ENCODE results near the gene GBX1. TPM values are rescaled to one million over a fixed set of nuclear protein-coding genes. Genes with fewer than 3 reads are reported as not detected.

Gene GBX1
- total RNA-seq, 2 donors from 2014 or later = not detected

DNA sequence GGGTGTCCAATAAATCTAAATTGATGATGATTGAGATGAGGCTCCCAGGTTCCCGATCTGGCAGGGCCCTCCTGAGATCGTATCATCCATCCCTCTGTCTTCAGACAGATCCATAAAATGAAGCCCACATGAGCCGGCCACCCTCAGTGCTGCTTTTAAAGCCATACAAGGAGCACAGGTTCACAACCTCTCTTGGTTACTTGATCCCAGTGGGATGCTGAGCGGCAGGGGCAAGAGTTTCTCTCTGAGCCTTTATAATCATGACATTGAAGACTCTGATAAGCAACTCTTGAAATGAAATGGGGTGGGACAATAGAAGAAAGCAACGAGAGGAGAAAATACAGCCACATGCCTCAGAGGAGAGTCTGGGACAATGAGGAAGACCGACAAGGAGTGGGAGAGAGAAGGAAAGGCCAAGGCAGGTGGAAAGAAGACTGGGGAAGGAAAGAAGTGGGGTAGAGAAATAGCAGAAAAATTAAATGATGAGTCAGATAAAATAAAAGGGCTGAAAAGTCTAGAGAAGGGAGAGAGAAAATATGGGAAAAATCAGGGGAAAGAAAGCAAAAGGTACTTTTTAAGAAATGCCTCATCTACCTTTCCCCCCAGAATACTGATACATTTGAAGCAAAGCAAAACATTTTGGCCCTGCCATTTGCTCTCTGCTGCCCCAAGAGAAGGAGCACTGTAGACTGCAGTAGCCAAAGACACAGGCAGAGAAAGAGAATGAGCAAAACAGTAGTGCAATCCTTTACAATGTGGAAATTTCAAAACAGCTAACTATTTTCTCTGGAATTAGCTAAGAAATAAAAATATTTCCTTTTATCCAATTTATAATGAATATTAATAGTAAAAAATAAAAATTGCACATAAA is 14.6 kb downstream of the GBX1 start:
- H3K27me3 ChIP-seq = no peaks in the 10 kb centered on the region
- TF ChIP-seq, protein P1, sequence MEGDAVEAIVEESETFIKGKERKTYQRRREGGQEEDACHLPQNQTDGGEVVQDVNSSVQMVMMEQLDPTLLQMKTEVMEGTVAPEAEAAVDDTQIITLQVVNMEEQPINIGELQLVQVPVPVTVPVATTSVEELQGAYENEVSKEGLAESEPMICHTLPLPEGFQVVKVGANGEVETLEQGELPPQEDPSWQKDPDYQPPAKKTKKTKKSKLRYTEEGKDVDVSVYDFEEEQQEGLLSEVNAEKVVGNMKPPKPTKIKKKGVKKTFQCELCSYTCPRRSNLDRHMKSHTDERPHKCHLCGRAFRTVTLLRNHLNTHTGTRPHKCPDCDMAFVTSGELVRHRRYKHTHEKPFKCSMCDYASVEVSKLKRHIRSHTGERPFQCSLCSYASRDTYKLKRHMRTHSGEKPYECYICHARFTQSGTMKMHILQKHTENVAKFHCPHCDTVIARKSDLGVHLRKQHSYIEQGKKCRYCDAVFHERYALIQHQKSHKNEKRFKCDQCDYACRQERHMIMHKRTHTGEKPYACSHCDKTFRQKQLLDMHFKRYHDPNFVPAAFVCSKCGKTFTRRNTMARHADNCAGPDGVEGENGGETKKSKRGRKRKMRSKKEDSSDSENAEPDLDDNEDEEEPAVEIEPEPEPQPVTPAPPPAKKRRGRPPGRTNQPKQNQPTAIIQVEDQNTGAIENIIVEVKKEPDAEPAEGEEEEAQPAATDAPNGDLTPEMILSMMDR (IDR thresholded peaks at IDR 0.05) = no peak
- no peak for TF ChIP-seq POLR2A (IDR thresholded peaks at IDR 0.05)
- intact Hi-C loops (cut with DNase I) = no loop called here
- H3K4me1 ChIP-seq = no peaks in the 10 kb centered on the region
- no peak for DNase-seq
- 61 to 64% methylated on average over 6 of the region's 6 CpGs for WGBS, 2 donors
- no peak overlapping the region for H3K27ac ChIP-seq
- no peaks in the 10 kb centered on the region for H3K36me3 ChIP-seq (replicated peaks in 1 of 2; ENCODE audit: insufficient read depth in 1 of 2, low read depth in 2 of 2)
- H3K4me3 ChIP-seq = no peak overlapping the region
- no peak for ATAC-seq
- H3K9me3 ChIP-seq = no peaks in the 10 kb centered on the region

DNA sequence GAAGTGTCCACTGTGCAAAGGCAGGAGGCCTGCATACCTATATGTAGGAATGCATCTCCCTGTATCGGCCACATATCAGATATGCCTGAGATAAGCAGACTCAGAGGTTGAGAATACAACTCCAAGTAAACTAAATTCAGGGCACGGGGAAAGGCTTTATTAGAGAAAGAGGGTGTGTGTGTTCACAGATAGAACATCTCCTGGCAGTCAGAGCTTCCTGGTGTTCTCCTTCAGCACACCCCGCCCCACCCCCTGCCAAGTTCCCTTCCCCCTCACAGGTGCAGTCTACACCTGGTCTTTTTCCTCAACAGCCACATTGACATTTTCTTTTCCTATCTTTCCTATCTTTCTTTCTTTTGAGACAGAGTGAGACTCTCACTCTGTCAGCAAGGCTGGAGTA is 17.1 kb downstream of the GBX1 start:
- intact Hi-C loops (cut with DNase I) = no loop called here
- Histone ChIP-seq H3K4me1 (no peaks in the 10 kb centered on the region), H3K9me3 (no peaks in the 10 kb centered on the region), H3K4me3 (no peak overlapping the region), H3K27me3 (no peaks in the 10 kb centered on the region), H3K27ac (no peak overlapping the region), H3K36me3 (replicated peaks in 1 of 2; ENCODE audit: insufficient read depth in 1 of 2, low read depth in 2 of 2) (no peaks in the 10 kb centered on the region)
- no peak for ATAC-seq
- DNase-seq = no peak
- WGBS, 2 donors = 41 to 60% methylated on average over 3 of the region's 3 CpGs
- TF ChIP-seq, protein P1 (IDR thresholded peaks at IDR 0.05) = no peak
- no peak for TF ChIP-seq POLR2A (IDR thresholded peaks at IDR 0.05)

DNA sequence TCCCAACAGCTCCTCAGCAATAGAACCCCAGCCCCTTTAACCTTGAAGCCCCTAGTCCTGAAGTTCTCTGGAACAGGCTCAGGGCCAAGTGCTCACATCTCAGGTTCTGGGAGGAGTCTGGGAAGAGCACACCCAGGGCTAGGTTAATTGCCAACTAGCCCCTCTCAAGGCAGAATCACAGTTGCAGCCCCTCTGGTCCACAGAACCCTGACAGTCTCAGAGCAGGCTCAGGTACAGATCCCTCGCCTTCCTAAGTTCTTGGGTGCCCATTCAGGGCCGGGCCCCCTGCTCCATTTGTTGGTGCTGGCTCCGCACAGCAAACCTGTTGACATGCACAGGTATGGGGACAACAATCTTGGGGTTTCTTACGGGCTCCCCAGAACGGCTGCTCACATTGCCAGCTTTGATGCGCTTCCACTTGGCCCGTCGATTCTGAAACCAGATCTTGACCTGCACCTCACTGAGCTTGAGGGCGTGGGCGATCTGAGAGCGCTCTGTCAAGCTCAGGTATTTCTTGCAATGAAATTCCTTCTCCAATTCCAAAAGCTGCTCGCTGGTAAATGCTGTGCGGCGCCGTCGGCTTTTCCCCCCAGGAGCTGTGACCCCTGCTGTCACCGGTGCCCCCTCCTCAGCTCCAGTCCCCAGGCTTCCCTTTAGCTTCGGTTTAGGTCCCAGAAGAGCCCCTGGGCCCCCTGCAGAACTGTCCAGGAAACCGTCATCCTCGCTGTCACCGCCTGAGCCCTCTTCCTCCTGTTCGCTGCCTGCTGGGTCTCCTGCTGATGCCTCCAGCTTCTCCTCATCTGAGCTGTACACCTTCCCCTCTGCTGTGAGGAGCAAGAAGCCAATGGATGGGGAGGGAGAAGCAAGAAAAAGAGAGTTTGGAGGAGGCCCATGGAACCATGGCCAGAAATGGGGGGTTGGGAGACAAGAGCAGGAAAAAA is 18.9 kb downstream of the GBX1 start:
- ATAC-seq = no peak
- Histone ChIP-seq H3K9me3 (no peaks in the 10 kb centered on the region), H3K4me3 (no peak overlapping the region), H3K36me3 (replicated peaks in 1 of 2; ENCODE audit: insufficient read depth in 1 of 2, low read depth in 2 of 2) (peaks cover 2 to 6% of the 10 kb centered on the region in 2 donors), H3K27me3 (no peaks in the 10 kb centered on the region), H3K27ac (no peak overlapping the region), H3K4me1 (no peaks in the 10 kb centered on the region)
- intact Hi-C loops (cut with DNase I) = no loop called here
- TF ChIP-seq, protein P1 (IDR thresholded peaks at IDR 0.05) = no peak
- no peak for DNase-seq
- WGBS, 2 donors = 49 to 59% methylated on average over 22 of the region's 22 CpGs

DNA sequence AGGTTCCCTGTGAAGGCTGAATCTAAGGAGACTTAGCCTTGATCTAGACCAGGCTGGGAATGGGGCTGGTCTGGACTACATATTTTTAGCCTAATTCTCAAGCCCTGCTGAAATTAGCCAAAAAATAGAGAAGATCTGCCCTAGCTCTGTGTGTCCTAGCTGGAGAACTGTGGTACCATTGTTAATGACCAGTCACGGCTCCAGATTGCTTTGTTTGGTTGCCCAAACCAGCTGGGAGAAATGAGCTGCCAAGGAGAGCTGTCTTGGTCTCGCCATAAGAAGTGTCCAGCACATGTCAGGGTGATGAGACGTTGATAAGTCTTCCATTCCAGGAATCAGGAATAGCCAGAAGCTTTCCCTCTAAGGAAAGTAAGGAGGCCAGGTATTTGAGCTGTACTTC is 20.7 kb downstream of the GBX1 start:
- TF ChIP-seq POLR2A (IDR thresholded peaks at IDR 0.05) = no peak
- TF ChIP-seq, protein P1 (IDR thresholded peaks at IDR 0.05) = no peak
- no peak for ATAC-seq
- Histone ChIP-seq H3K27ac (no peak overlapping the region), H3K4me1 (peaks cover 11% of the 10 kb centered on the region), H3K36me3 (replicated peaks in 1 of 2; ENCODE audit: insufficient read depth in 1 of 2, low read depth in 2 of 2) (peaks cover 3 to 6% of the 10 kb centered on the region in 2 donors), H3K4me3 (no peak overlapping the region), H3K27me3 (no peaks in the 10 kb centered on the region), H3K9me3 (no peaks in the 10 kb centered on the region)
- 34 to 46% methylated on average over 3 of the region's 3 CpGs for WGBS, 2 donors
- DNase-seq = no peak
- intact Hi-C loops (cut with DNase I) = no loop called here

All from body of pancreas (tissue), 4 donors.